Astrocyte (in vitro differentiated cells and primary cell): ENCODE data around the gene SEC31B.

Source experiments
- EZH2 ChIP-seq: IDR thresholded peaks from 2 replicates; pipeline ENCODE4 v1.6.1; 2012; ENCODE audit warnings: mild to moderate bottlenecking, low read length, inconsistent platforms; ENCODE audit not compliant: insufficient read depth
- TF ChIP-seq, protein P1 (sequence below): IDR thresholded peaks from 2 replicates; pipeline ENCODE4 v1.5.1; 2011; ENCODE audit warnings: low read depth, mild to moderate bottlenecking, inconsistent platforms, low read length, moderate library complexity; ENCODE audit not compliant: insufficient read depth

DNA sequence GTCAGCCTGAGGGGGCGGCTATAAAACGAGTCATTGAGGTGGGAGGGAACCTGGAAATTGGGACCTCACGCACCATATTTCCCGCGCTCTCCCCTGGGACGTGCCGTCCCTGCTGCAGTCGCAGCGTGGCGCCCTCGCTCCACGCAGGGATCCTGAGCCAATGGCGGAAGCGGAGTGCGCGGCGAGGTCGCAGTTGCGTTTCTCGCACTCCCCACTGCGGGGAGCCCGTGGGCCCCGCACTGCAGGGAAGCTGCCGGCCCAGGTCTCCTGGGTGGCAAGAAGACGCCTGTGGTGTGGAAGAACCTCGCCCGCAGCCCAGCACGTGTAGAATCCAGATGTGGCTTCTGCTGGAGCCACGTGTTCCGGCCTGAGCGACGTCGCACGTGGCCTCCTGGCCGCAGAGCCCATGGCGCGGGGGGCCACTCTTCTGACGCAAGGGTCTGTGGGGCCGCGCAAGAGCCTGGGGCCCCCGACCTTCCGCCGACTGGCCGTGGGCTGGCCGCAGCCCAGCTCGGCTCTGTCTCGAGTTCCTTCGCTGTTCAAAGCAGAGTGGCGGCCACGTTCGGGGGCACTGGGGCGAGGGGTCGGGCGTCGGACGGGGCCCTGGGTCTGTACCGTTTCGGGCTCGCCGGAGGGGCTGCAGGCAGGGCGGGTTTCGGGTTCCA, 42.5 kb upstream of the SEC31B start:
- TF ChIP-seq, protein P1, sequence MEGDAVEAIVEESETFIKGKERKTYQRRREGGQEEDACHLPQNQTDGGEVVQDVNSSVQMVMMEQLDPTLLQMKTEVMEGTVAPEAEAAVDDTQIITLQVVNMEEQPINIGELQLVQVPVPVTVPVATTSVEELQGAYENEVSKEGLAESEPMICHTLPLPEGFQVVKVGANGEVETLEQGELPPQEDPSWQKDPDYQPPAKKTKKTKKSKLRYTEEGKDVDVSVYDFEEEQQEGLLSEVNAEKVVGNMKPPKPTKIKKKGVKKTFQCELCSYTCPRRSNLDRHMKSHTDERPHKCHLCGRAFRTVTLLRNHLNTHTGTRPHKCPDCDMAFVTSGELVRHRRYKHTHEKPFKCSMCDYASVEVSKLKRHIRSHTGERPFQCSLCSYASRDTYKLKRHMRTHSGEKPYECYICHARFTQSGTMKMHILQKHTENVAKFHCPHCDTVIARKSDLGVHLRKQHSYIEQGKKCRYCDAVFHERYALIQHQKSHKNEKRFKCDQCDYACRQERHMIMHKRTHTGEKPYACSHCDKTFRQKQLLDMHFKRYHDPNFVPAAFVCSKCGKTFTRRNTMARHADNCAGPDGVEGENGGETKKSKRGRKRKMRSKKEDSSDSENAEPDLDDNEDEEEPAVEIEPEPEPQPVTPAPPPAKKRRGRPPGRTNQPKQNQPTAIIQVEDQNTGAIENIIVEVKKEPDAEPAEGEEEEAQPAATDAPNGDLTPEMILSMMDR, result peak; percentile 55
- TF ChIP-seq EZH2, result peak; percentile 68
